ENCODE measurements around the gene C12orf60. TPM values are rescaled to one million over a fixed set of nuclear protein-coding genes. Genes with fewer than 3 reads are reported as not detected.

Gene C12orf60
- total and polyA plus RNA-seq, 12 donors: 1.2 to 5.8 (median 3.7) TPM

DNA sequence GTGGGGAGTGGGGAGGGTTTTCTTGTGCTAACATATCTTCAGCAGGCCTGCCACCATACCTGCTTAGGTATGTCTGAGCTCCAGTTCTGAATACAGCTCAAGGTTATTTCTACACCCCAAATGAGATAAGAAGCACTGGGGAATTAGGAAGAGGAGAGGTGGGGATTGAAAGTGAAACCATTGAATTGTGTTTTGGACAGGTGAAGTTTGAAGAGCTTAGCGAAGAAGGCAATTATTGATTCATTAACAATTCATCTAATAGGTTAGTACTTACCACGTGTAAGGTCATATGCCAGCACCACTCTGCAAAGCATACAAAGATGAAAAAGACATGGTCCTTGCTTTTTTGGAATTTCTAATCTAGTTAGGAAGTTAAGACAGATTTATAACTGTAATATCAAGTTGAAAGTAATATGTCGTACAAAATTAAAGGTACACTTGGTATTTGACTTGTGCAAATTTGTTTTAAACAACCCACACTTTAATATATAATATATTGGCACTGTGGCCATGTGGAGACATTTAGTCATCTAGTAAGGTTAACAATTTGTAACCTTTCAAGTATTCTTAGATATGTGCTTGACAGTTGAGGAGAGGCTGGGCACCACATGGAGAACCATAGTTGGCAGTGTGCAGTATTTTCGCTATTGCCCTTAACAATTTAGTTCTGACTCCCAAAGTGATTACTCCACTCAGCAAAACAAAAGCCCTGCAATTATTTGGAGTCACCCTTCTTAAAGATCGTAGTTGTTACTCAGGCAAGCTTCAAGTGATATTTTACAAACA, 6.9 kb downstream of the C12orf60 start:
- peaks cover 0 to 6% (median 0%) of the 10 kb centered on the region in 9 donors for H3K4me1 ChIP-seq
- no peaks in the 10 kb centered on the region for H3K27me3 ChIP-seq
- DNase-seq (no peak), ATAC-seq (peak in 1 of 8 donors; percentile 58)
- intact Hi-C loops (cut with DNase I): no loop called here
- H3K4me3 ChIP-seq: no peak overlapping the region
- WGBS, 2 donors: 88 to 89% methylated on average over 5 of the region's 5 CpGs
- TF ChIP-seq, protein P1, sequence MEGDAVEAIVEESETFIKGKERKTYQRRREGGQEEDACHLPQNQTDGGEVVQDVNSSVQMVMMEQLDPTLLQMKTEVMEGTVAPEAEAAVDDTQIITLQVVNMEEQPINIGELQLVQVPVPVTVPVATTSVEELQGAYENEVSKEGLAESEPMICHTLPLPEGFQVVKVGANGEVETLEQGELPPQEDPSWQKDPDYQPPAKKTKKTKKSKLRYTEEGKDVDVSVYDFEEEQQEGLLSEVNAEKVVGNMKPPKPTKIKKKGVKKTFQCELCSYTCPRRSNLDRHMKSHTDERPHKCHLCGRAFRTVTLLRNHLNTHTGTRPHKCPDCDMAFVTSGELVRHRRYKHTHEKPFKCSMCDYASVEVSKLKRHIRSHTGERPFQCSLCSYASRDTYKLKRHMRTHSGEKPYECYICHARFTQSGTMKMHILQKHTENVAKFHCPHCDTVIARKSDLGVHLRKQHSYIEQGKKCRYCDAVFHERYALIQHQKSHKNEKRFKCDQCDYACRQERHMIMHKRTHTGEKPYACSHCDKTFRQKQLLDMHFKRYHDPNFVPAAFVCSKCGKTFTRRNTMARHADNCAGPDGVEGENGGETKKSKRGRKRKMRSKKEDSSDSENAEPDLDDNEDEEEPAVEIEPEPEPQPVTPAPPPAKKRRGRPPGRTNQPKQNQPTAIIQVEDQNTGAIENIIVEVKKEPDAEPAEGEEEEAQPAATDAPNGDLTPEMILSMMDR (IDR thresholded peaks at IDR 0.05): no peak
- H3K36me3 ChIP-seq: no peaks in the 10 kb centered on the region
- no peaks in the 10 kb centered on the region for H3K9me3 ChIP-seq
- H3K27ac ChIP-seq: no peak overlapping the region

DNA sequence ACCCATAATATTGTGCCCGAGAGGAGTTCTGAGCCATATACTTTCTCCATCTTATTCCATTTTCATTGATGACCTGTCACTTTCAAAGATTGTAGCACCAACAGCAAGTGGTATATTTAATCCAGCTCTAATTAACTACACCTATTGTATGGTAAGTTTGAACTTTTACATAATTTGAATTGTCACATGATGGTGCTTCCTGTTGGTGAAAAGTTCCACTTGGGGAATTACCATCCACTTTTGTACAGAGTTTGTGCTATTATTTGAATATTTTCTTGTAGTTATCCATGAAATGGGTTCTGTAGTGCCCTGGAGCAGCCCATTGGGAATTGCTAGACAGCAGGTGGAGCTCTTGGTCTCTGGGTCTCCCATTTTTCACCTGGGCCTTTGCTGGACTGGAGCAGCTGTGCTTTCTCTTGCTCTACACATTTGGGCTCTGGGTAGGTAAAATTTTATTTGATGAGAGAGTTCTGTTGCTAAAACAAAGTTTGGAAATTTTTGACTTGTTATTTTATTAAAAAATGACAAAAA, 7.5 kb downstream of the C12orf60 start:
- H3K36me3 ChIP-seq: no peaks in the 10 kb centered on the region
- TF ChIP-seq, protein P1 (IDR thresholded peaks at IDR 0.05): peak in 8 of 9 donors; percentile 20 to 60 (median 42)
- no peak overlapping the region for H3K4me3 ChIP-seq
- H3K4me1 ChIP-seq: peaks cover 0 to 6% (median 0%) of the 10 kb centered on the region in 9 donors
- ATAC-seq (no peak), DNase-seq (no peak)
- H3K27me3 ChIP-seq: no peaks in the 10 kb centered on the region
- H3K9me3 ChIP-seq: no peaks in the 10 kb centered on the region
- intact Hi-C loops (cut with DNase I): no loop called here
- WGBS, 2 donors: 94 to 97% methylated on average over 1 of the region's 1 CpG
- H3K27ac ChIP-seq: no peak overlapping the region

DNA sequence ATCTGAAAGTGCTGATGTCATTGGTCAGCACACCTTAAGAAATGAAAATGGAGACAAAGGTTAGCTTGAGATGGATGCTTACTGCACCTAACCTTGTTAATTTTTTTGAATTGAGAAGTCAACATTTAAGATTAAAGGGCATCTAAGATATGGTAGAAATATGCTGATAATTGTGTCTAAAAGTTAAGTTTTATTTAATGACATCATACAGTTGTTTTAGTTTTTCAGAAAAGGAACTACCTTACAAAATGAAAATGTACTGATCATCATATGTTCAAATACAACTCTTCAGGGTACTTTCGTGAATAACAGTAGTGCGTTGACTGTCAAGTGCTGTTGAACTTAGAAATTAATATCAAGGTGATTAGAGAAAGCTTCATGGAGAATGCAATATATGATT, 8.0 kb downstream of the C12orf60 start:
- H3K4me1 ChIP-seq: peaks cover 0 to 6% (median 0%) of the 10 kb centered on the region in 9 donors
- H3K36me3 ChIP-seq: no peaks in the 10 kb centered on the region
- WGBS, 2 donors: 94 to 97% methylated on average over 2 of the region's 2 CpGs
- DNase-seq (no peak), ATAC-seq (no peak)
- TF ChIP-seq, protein P1 (IDR thresholded peaks at IDR 0.05): no peak
- H3K27me3 ChIP-seq: no peaks in the 10 kb centered on the region
- intact Hi-C loops (cut with DNase I): no loop called here
- no peaks in the 10 kb centered on the region for H3K9me3 ChIP-seq
- H3K4me3 ChIP-seq: no peak overlapping the region
- H3K27ac ChIP-seq: no peak overlapping the region

DNA sequence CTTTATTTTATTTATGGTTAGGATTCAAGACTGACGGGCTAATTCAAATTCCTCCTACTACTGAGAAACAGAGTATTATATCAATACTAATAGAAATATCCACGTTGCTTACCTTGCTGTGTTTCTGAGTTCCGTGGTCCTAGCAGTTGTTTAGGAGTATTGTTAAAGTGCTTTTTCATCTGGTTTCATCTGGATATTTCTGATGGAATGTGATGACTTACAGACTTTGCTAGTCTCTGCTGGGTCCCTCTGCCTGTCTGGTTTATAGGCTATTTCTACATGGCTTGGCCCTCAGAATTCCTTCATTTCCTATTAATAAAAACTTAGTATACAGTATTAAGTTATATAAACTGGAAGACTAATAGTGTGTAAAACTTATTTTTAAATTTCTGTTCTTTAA, 10.5 kb downstream of the C12orf60 start, which contains the start of gene SMCO3:
Gene SMCO3, minus strand, starts transcription at position 169 of the 400 bp plus-strand sequence. CDS start 7,502 bp downstream, outside the sequence.
- intact Hi-C loops (cut with DNase I): no loop called here
- no peak for ATAC-seq
- Histone ChIP-seq H3K4me1 (peaks cover 0 to 6% (median 0%) of the 10 kb centered on the region in 9 donors), H3K27ac (no peak within 1 kb of the TSS), H3K27me3 (no peaks in the 10 kb centered on the region), H3K36me3 (no peaks in the 10 kb centered on the region), H3K9me3 (no peaks in the 10 kb centered on the region), H3K4me3 (no peak within 1 kb of the TSS)
- DNase-seq: no peak
- TF ChIP-seq, protein P1 (IDR thresholded peaks at IDR 0.05): no peak
- WGBS, 2 donors: 72 to 80% methylated on average over 3 of the region's 3 CpGs
